Measurements from ENCODE around the gene CD2. TPM values are rescaled to one million over a fixed set of nuclear protein-coding genes. Genes with fewer than 3 reads are reported as not detected.
"Not testable (repeated sequence)": the region's sequence is repeated elsewhere in the genome, so short reads cannot be mapped to it uniquely, and the experiment has no call there.

The CD2 gene
- total RNA-seq, 2 experiments from 2014 or later = 227 to 229 TPM

DNA sequence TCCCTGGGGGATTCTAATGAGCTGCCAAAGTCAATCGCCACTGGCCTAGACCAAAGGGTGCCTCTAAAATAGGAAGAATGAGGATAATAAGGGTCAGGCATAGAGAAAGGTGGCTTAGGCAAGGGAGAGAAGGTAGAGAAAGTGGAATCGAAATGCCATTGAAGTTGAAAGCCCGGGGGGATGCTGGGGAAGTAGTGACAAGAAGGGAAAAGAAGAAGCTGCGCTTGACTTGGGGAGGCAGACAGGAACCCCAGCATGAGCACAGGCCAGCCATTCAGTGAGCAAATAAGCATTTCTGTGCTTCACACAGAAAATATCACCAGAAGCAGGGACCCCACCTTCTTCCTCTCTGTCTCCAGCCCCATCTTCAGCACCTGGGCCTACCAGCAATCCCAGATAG is 1.5 kb downstream of the CD2 start:
- Mint-ChIP-seq H3K27me3 (no peaks in the 10 kb centered on the region), H3K4me1 (peaks cover 35% of the 10 kb centered on the region), H3K27ac (peak overlapping the region; percentile 97), H3K4me3 (peak overlapping the region; percentile 98), H3K36me3 (peaks cover 49% of the 10 kb centered on the region), H3K9me3 (no peaks in the 10 kb centered on the region)
- peak; percentile 35 for DNase-seq
- POLR2A ChIA-PET = interaction anchor here (1.2 to 10.3 kb wide), 8 partner anchors 11 to 304 kb away, joined by 3 to 196 read pairs (median 14); partner anchors contain the start of gene TTF2
- peak; percentile 4 for ATAC-seq (ENCODE audit: low read depth)

GRCh38 chr1:116756092-116756491 is 1.9 kb downstream of the CD2 start:
- Mint-ChIP-seq H3K27ac (peak overlapping the region; percentile 97), H3K4me3 (peak overlapping the region; percentile 98)
- POLR2A ChIA-PET = interaction anchor here (0.6 to 10.3 kb wide), 11 partner anchors 11 to 304 kb away, joined by 3 to 196 read pairs (median 5); partner anchors contain the start of gene TTF2

DNA sequence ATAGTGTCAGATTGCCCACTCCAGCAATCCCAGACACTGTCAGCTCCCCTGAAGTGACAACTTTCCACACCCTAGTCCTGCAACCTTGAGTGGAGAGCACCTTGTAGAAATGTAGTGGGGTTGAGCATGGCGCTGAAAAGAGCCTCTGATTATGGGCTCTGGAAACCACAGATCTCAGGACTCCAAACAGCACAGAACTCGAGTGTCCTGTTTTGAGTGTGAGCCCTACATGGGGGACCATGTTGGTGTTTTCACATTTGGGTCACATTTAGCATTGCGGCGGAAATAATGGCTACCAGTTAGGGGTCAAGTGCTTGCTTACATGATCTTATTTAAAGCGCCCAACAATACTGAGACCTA is 4.2 kb downstream of the CD2 start:
- ATAC-seq (ENCODE audit: low read depth); H3K27me3 Mint-ChIP-seq; H3K9me3 Mint-ChIP-seq: not testable (repeated sequence)
- POLR2A ChIA-PET = interaction anchor here (1.3 to 17.3 kb wide), 5 partner anchors 8 to 302 kb away, joined by 3 to 316 read pairs (median 17); partner anchors contain the start of gene TTF2
- peak overlapping the region; percentile 90 for H3K27ac Mint-ChIP-seq
- peak; percentile 33 for DNase-seq
- peak overlapping the region; percentile 98 for H3K4me3 Mint-ChIP-seq
- peaks cover 76% of the 10 kb centered on the region for H3K36me3 Mint-ChIP-seq
- H3K4me1 Mint-ChIP-seq = peaks cover 45% of the 10 kb centered on the region

More at GRCh38 chr1:116756092-116756491, 1.9 kb downstream of the CD2 start:
- peaks cover 35% of the 10 kb centered on the region for H3K4me1 Mint-ChIP-seq
- DNase-seq (peak; percentile 47), ATAC-seq (ENCODE audit: low read depth) (peak; percentile 4)
- H3K27me3 Mint-ChIP-seq, H3K9me3 Mint-ChIP-seq: not testable (repeated sequence)
- H3K36me3 Mint-ChIP-seq = peaks cover 53% of the 10 kb centered on the region

DNA sequence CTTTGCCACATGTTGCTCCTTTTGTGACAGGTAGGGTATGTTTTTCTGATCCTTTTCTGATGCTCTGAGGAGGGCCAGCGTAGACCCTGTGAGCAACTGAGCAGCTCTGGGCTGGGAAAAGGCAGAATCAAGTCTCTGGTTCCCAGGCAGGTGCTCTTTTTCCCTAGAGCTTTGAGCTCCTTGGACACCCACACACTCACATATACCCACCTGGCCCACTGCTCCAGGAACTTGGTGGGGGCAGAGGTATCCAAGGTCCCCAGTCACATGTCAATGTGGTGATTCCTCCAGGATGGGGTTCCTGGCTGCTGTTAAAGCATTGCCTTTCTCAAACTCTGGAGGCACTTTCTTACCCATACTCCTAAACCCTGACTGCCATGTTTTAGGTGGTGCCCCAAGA is 5.4 kb downstream of the CD2 start:
- Mint-ChIP-seq H3K4me1 (peaks cover 52% of the 10 kb centered on the region), H3K27me3 (no peaks in the 10 kb centered on the region), H3K9me3 (no peaks in the 10 kb centered on the region), H3K36me3 (peaks cover 81% of the 10 kb centered on the region), H3K27ac (peak overlapping the region; percentile 90), H3K4me3 (peak overlapping the region; percentile 98)
- DNase-seq = peak; percentile 34
- POLR2A ChIA-PET = interaction anchor here (0.9 to 17.3 kb wide), 5 partner anchors 12 to 301 kb away, joined by 3 to 316 read pairs (median 17); partner anchors contain the start of gene TTF2
- ATAC-seq (ENCODE audit: low read depth) = no peak

DNA sequence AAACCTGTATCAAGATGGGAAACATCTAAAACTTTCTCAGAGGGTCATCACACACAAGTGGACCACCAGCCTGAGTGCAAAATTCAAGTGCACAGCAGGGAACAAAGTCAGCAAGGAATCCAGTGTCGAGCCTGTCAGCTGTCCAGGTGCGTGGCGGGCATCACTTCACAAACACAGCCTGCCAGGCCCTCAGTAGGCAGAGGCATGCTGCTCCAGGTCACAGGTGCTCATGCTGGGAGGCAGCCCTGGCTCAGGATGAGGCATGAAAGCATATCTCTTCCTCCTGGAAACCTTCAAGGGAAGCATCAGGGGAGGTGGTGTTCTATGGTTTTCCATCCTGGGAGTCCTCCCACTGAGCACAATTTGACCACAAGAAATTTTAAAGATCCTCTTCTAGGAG is 6.3 kb downstream of the CD2 start:
- DNase-seq = no peak
- Mint-ChIP-seq H3K27ac (peak overlapping the region; percentile 96), H3K27me3 (no peaks in the 10 kb centered on the region), H3K4me3 (peak overlapping the region; percentile 83), H3K9me3 (no peaks in the 10 kb centered on the region), H3K4me1 (peaks cover 59% of the 10 kb centered on the region), H3K36me3 (peaks cover 79% of the 10 kb centered on the region)
- no peak for ATAC-seq (ENCODE audit: low read depth)
- POLR2A ChIA-PET = interaction anchor here (4.9 to 17.3 kb wide), 3 partner anchors 11 to 42 kb away, joined by 65 to 316 read pairs (median 85); no protein-coding TSS in a partner anchor

- Mint-ChIP-seq H3K4me3 (peak overlapping the region; percentile 83), H3K27ac (peak overlapping the region; percentile 96), H3K27me3 (no peaks in the 10 kb centered on the region), H3K36me3 (peaks cover 82% of the 10 kb centered on the region), H3K9me3 (no peaks in the 10 kb centered on the region), H3K4me1 (peaks cover 65% of the 10 kb centered on the region)
- POLR2A ChIA-PET = interaction anchor here (4.9 to 17.3 kb wide), 4 partner anchors 10 to 55 kb away, joined by 50 to 316 read pairs (median 75); no protein-coding TSS in a partner anchor
- ATAC-seq (ENCODE audit: low read depth) = no peak
- DNase-seq = no peak
These were observed 6.9 kb downstream of the CD2 start for GRCh38 chr1:116760996-116761665.

DNA sequence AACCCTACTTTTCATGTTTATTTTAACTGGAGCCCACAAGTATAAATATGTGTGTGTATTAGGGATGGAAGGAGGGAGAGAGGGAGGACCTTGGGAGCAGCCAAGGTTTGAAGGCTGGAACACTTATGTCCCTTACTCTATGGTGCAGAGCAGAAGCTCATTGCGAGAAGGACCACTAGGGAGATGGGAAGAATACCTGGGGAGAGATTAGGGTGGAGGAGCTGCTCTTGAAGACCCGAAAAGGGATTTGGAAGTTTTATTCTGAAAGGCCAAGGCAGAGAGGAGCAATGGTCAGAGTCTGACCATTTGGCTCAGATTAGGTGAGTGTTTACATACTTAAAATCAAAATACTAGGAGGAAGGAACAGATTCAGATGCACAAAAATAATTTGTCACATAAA is 8.1 kb downstream of the CD2 start:
- ATAC-seq (ENCODE audit: low read depth) = no peak

GRCh38 chr1:116762781-116763115 is 8.5 kb downstream of the CD2 start:
- peaks cover 79% of the 10 kb centered on the region for H3K4me1 Mint-ChIP-seq
- POLR2A ChIA-PET = interaction anchor here (0.9 to 17.3 kb wide), 11 partner anchors 8 to 297 kb away, joined by 3 to 316 read pairs (median 33); partner anchors contain the start of genes CD2 and TTF2
- H3K4me3 Mint-ChIP-seq = peak overlapping the region; percentile 83
- DNase-seq (peak; percentile 56), ATAC-seq (ENCODE audit: low read depth) (peak; percentile 1)
- H3K27me3 Mint-ChIP-seq = no peaks in the 10 kb centered on the region
- peaks cover 82% of the 10 kb centered on the region for H3K36me3 Mint-ChIP-seq
- no peaks in the 10 kb centered on the region for H3K9me3 Mint-ChIP-seq
- peak overlapping the region; percentile 96 for H3K27ac Mint-ChIP-seq

More for the DNA sequence above, 8.1 kb downstream of the CD2 start:
- no peak for DNase-seq
- Mint-ChIP-seq H3K27ac (peak overlapping the region; percentile 96), H3K4me3 (peak overlapping the region; percentile 83), H3K4me1 (peaks cover 76% of the 10 kb centered on the region), H3K9me3 (no peaks in the 10 kb centered on the region), H3K27me3 (no peaks in the 10 kb centered on the region), H3K36me3 (peaks cover 83% of the 10 kb centered on the region)
- POLR2A ChIA-PET = interaction anchor here (1.3 to 17.3 kb wide), 9 partner anchors 8 to 295 kb away, joined by 4 to 316 read pairs (median 50); partner anchors contain the start of gene CD2

GRCh38 chr1:116763116-116763786 is 9.0 kb downstream of the CD2 start:
- no peaks in the 10 kb centered on the region for H3K9me3 Mint-ChIP-seq
- peaks cover 84% of the 10 kb centered on the region for H3K4me1 Mint-ChIP-seq
- H3K27me3 Mint-ChIP-seq = no peaks in the 10 kb centered on the region
- POLR2A ChIA-PET = interaction anchor here (0.9 to 17.3 kb wide), 13 partner anchors 8 to 297 kb away, joined by 3 to 316 read pairs (median 20); partner anchors contain the start of genes CD2 and TTF2
- ATAC-seq (ENCODE audit: low read depth) = peak; percentile 35
- H3K27ac Mint-ChIP-seq = peak overlapping the region; percentile 96
- H3K36me3 Mint-ChIP-seq = peaks cover 87% of the 10 kb centered on the region
- H3K4me3 Mint-ChIP-seq = peak overlapping the region; percentile 83
- peak; percentile 44 for DNase-seq

- POLR2A ChIA-PET = interaction anchor here (0.7 to 17.3 kb wide), 18 partner anchors 7 to 296 kb away, joined by 3 to 316 read pairs (median 8); partner anchors contain the start of genes CD2 and TTF2
- Mint-ChIP-seq H3K27me3 (no peaks in the 10 kb centered on the region), H3K9me3 (no peaks in the 10 kb centered on the region), H3K4me3 (peak overlapping the region; percentile 83), H3K36me3 (peaks cover 89% of the 10 kb centered on the region), H3K27ac (peak overlapping the region; percentile 96), H3K4me1 (peaks cover 90% of the 10 kb centered on the region)
- ATAC-seq (ENCODE audit: low read depth) (peak; percentile 20), DNase-seq (peak; percentile 58)
These were observed 9.7 kb downstream of the CD2 start for GRCh38 chr1:116763787-116764465.

DNA sequence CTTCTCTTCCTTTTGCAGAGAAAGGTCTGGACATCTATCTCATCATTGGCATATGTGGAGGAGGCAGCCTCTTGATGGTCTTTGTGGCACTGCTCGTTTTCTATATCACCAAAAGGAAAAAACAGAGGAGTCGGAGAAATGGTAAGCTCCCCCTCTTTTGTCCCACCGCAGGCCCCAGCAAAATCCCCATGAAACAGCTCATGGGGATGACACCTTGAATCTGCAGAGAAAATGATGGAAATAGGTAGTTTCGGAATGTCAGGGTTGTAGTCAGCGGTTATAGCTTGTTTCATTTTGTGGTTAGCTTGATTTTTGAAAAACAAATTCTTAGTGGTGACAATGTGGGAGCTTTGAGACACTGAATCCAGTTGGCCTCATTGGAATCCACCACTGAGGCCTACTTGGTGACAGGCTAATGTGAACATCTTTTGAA is 10.3 kb downstream of the CD2 start:
- peaks cover 91% of the 10 kb centered on the region for H3K4me1 Mint-ChIP-seq
- POLR2A ChIA-PET = interaction anchor here (0.7 to 17.3 kb wide), 15 partner anchors 7 to 296 kb away, joined by 3 to 316 read pairs (median 13); partner anchors contain the start of genes CD2 and TTF2
- ATAC-seq (ENCODE audit: low read depth) (peak; percentile 8), DNase-seq (peak; percentile 49)
- peak overlapping the region; percentile 83 for H3K4me3 Mint-ChIP-seq
- H3K36me3 Mint-ChIP-seq = peaks cover 86% of the 10 kb centered on the region
- no peaks in the 10 kb centered on the region for H3K27me3 Mint-ChIP-seq
- H3K9me3 Mint-ChIP-seq = no peaks in the 10 kb centered on the region
- H3K27ac Mint-ChIP-seq = peak overlapping the region; percentile 96

DNA sequence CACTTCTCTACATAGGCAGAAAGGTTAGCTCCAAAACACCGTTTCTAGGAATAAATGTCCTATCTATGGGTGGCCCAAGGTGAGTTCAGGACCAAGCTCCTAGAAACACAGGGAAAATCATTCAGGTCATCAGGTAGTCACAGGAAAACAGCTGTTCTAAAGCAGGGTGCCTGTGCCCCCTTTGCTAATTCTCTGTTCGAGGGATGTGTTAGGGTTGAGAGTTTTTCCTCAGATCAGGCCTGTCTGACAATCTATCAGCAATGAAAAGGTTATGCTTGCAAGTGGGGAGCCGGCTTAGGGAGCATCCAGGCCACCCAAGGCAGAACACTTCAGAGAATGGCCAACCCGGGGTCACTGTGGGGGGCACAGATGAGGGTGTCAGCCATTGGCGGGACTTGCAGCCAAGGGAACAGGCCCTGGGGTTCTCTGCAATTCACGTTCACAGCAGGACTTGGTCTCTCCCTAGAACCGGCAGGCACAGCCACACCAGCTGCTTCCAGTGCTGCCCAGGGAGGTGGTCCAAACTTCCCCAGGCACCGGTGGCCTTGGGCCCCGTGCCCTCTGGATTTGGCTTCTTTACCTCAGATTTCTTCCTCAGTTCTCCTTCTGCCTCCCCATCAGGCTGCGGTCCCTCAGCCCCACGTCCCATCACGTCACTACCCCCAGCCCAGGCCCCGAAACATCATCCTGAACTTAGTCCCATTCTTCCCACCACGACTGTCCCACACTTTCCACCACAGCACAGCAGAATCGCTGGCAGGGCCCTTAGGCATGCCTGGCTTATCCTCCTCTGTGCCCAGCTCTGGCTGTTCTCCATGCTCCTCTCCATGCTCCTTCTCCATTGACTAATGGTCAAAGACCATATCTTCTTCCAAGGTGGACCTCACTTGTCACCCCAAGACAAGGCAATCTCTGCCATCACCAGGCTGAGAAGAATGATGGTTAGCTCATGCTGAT is 11.0 kb downstream of the CD2 start:
- peak; percentile 38 for DNase-seq
- H3K27ac Mint-ChIP-seq = peak overlapping the region; percentile 96
- no peaks in the 10 kb centered on the region for H3K27me3 Mint-ChIP-seq
- peaks cover 93% of the 10 kb centered on the region for H3K4me1 Mint-ChIP-seq
- ATAC-seq (ENCODE audit: low read depth) = no peak
- H3K9me3 Mint-ChIP-seq = no peaks in the 10 kb centered on the region
- POLR2A ChIA-PET = interaction anchor here (0.7 to 17.3 kb wide), 15 partner anchors 6 to 295 kb away, joined by 3 to 316 read pairs (median 20); partner anchors contain the start of genes CD2 and TTF2
- peak overlapping the region; percentile 83 for H3K4me3 Mint-ChIP-seq
- peaks cover 81% of the 10 kb centered on the region for H3K36me3 Mint-ChIP-seq

All from activated naive CD8-positive, alpha-beta T cell treated with anti-CD3 and anti-CD28 coated beads, Interleukin-2, amount 10 ng/mL, durations not matched to agents 7 days and 5 days (primary cell).